GM18505 (cell line): Measurements from ENCODE around the gene NSUN6.

ENCODE experiments used
- ATAC-seq: cut with Tn5 transposase; IDR thresholded peaks from one replicate; pipeline ENCODE4 v1.9.1; 2021; ENCODE audit not compliant: unreplicated experiment
- POLR2A ChIP-seq: IDR thresholded peaks from 4 replicates; pipeline ENCODE4 v1.6.1; 2011; ENCODE audit warnings: borderline replicate concordance; ENCODE audit not compliant: insufficient read depth, insufficient read length; ENCODE audit errors: extremely low read depth

Gene NSUN6

DNA sequence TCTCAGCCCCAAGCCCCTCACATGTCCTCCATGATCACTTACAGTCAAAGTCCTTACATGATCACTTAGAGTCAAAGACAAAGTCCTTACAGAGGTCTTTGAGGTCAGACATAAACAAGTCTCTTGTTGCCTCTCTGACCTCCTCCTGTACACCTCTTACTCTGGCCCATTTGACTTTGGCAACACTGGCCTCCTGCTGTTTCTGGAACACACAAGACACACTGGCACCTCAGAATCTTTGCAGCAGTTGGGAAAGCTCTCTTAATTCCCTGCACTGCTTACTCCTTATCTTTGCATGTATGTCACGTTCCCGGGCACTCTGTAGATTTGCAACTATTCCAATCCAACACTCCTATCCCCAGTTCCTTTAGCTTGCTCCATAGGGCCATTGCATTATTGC is 102.3 kb downstream of the NSUN6 start:
- no peak for ATAC-seq

DNA sequence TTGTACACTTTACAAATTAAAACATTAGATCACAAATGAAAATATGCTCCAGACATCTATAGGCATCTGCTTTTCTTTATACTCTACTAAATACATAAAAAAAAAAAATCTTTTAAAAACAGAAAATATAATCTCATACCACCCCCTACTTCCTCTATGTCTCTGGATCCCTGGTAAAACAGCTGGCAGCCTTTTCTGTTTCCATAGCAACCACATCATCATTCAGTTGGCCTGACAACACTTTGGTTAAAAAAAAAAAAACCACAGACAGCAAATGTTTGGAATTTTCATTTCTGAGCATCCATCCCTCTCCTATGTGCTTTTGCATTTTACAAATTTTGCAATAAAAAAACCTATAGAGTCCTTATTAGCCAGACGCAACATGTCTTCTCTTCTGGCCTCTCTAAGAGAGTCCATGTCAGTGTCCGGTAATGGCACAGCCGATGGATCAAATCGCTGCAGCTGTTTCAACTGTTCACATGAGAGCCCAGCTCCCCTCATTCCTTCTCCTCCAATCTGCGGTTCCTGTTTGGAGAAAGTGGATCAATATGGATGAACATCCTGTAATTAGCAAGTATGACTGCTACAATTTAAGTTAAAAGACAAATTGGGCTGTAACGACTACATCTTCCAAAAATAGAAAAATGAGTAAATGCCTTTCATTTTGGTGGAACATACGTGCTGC is 105.6 kb downstream of the NSUN6 start:
- TF ChIP-seq POLR2A: no peak
- ATAC-seq: no peak

More for the DNA sequence above, 102.3 kb downstream of the NSUN6 start:
- no peak for TF ChIP-seq POLR2A

DNA sequence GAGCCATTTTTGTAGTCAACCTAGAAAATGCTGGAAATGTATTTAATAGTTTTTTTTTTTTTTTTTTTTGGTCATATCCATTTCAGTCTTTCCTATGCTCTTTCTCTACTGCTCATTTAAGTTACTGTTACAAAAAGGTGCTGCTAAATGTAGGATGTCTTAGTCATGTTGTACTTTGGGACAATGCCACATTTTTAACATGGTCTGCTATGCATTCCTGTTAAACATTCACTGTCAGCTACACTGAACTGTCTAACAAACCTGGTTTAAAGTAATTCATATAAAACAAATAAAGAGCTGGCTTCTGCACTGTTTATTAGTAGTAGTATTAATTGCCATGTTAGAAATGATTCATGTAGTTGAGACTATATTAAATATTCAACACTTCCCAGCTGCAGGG is 108.6 kb downstream of the NSUN6 start:
- no peak for TF ChIP-seq POLR2A
- ATAC-seq: no peak

DNA sequence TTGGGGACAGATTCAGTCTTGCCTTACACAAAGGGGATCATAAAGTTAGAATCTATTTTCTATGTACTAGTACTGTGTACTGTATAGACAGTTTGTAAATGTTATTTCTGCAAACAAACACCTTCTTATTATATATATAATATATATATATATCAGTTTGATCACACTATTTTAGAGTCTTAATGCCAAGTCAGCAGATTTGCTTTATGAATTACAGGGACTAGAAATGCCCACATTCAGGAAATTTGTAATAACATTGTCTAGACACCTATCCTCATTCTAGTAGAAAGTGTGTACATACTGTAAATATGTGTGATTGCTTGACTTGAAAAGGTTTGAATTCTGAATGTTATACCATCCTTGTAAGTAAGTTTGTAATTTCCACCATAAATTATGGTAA is 111.2 kb downstream of the NSUN6 start:
- ATAC-seq: no peak
- TF ChIP-seq POLR2A: no peak

DNA sequence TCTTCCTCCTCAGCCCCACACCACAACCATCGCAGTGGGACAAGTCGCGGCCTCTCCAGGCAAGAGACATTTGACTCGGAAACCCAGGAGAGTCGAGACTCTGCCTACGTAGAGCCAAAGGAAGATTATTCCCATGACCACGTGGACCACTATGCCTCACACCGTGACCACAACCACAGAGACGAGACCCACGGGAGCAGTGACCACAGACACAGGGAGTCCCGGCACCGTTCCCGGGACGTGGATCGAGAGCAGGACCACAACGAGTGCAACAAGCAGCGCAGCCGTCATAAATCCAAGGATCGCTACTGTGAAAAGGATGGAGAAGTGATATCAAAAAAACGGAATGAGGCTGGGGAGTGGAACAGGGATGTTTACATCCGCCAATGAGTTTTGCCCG is 112.1 kb downstream of the NSUN6 start:
- no peak for ATAC-seq
- no peak for TF ChIP-seq POLR2A

DNA sequence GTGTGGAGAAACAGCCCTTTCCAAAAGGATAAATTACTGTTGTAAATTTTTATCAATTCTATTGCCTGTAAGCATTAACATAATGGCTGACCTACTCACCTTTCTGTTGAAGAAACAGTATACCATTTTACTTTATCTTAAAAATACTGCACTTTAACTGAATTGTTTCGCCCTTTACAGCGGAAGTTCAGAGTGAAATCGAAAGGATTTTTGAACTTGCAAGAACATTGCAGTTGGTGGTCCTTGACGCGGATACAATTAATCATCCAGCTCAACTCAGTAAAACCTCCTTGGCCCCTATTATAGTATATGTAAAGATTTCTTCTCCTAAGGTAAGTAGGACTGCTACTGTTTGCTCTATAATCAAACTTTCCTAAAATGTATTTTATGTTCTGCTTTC is 117.5 kb downstream of the NSUN6 start:
- no peak for TF ChIP-seq POLR2A

DNA sequence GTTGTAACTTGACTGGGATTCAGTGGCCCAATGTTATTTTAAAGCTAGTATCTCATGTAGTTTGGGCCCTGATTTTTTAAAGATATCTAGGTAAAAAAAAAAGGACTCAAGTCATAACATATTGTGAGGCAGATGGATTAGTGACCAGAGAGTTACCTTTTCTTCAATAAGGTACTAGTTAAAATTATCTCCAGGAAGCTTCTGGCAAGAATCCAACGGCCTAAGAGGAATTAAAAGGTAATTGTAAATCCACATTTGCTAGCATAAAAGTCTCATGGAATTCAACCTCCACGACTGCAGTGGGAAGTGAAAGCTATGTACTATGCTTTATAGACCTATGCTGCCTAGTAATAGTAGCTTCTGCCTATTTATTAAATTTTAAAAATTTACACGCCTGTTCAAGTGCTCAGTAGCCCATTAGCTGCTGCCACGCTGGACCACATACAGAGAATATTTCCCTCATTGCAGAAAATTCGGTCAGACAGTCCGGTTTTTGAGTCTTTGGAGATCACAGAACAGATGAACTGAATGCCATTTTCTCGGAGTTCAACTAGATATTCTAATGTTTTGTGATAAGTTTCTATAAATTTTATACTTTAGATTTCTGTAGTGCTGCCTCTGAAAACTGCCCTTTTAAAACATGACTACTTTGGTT is 118.4 kb downstream of the NSUN6 start:
- ATAC-seq: no peak

More for the DNA sequence above, 117.5 kb downstream of the NSUN6 start:
- no peak for ATAC-seq

DNA sequence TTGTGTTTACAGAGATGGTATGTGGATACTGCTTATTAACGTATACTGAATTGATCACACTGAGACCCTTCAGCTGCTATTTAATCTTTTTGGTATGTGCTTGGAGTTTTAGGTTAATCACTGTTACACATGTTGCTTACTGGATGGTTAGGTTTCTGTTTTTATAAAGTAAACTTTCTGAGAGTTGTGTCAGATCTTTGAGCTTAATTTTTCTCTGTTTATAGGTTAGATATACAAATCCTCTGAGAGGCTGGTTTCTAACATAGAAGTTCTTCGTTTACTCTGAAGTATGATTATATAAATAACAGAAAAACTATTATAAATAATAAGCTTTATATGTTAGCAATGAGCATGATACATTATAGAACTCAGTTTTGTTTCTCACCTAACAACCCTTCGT is 123.1 kb downstream of the NSUN6 start:
- no peak for ATAC-seq
- TF ChIP-seq POLR2A: no peak

More for the DNA sequence above, 118.4 kb downstream of the NSUN6 start:
- no peak for TF ChIP-seq POLR2A

DNA sequence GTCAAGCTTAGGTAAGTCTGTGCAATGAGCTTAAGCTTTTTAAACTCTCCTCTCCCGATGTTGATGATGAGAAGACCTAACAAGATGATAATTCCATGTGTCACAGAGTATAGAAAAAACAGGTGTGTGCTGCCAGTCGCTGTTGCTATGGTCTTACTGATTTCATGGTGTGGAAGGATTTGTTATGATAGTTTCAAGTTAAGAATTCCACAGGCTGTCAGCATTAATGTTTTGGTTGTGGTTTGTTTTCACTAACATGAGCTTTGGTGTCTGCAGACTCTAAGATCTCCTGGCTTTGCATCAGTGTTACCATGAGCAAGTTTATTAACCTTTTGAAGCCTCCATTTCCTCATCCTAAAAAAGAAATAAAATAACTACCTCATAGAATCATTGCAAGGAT is 123.7 kb downstream of the NSUN6 start:
- no peak for ATAC-seq
- no peak for TF ChIP-seq POLR2A

DNA sequence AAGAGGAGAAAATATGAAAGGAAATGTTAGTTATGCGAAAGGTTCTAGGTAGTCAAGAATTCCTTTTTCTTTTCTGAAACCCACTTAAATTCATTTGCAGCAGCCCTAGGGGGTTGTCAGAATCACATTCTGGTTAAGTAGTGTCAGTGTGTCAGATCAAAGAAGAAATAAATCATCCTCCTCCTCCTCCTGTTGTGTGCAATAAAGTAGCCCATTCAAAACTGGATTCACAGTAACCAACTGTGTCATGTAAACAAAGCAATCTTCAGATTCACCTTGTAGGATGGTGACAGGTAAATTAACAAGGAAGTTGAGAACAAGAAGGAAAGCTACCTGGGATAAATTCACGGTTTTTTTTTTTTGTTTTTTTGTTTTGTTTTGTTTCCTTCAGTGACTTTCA is 127.5 kb downstream of the NSUN6 start:
- no peak for ATAC-seq
- no peak for TF ChIP-seq POLR2A

DNA sequence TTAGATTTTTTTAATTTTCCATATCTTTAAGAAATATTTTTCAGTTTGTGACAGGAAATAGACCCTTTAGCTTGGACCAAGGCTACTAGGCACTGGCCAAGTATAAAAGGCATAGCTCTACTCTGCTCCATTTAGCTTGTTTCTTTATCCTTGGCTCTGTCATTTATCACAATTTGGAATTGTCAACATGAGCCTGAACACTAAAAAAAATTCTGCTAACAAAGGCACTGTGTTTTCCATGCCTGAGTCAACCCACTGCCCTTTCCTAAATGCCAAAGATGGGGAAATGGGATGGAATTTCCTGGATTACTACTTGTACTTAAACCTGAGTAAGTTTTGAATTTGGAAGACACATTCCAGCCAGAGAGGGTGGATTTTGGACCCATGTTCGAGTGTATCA is 128.4 kb downstream of the NSUN6 start:
- no peak for TF ChIP-seq POLR2A
- no peak for ATAC-seq

DNA sequence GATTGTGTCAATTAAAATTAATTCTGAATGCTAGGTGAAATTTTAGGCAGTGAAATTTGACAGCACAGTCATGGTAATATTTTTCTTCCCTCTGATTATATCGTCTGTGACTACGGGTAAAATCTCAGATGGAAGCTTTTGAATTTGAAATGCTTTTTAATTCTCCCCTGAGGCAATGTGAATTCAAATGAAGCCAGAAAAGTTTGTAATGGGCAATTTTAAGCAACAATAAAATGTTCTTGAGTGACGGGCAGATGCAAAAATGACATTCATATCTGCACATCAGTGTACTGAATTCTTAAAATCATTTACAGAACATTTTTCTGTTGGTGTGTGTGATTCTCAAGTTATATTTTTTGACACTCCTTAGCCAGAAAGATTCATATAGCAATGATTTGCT is 134.5 kb downstream of the NSUN6 start:
- no peak for ATAC-seq
- TF ChIP-seq POLR2A: no peak

DNA sequence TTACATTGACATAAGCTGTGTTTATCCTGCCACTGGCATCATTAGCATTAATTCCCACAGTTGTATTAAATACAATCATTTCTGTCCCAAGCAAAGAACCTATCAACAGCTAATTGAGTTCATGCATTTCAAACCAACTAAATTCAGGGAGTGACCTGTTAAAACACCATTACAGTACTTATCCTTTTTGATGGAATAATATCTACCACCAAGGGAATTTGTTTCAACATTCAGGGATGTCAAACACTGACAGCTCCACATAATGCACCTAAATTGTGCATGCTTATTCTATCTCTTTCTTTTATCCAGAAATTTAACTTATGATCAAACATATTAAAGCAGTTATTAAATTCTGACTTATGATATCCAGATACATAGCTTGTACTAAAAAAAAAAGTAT is 136.8 kb downstream of the NSUN6 start:
- no peak for TF ChIP-seq POLR2A
- ATAC-seq: no peak

DNA sequence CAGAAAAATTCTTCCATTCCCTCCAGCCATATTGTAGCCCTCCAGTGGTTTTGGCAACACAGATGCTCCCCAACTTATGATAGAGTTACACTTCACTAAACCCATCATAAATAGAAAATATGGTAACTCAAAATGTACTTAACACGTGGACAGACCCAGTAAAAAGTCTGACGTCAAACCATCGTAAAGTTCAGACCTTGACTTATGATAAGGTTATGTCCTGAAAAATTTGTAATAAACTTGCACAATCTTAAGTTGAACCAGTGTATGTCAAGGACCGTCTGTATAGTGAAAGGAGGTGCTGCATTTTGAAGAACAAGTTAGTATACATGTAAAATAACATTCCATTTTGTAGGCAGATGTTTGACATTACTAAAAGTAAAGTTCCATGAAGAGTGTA is 142.8 kb downstream of the NSUN6 start:
- TF ChIP-seq POLR2A: no peak
- no peak for ATAC-seq
